Stimulated activated effector memory CD8-positive, alpha-beta T cell treated with anti-CD3 and anti-CD28 coated beads, Interleukin-12 subunit alpha, Interleukin-12 subunit beta, amount 100 ng/mL, for 72 hours (primary cell): Measurements from ENCODE around the gene TICAM2.
A peak's percentile ranks its signal among the peaks of the same experiment; 100 is the strongest.

Source experiments
- ATAC-seq: fragments of 150-1000 bp; cut with Tn5 transposase; 2 replicates; pipeline ENCODE4 v1.10.0; 2021
- DNase-seq, 2 donors: peaks; one replicate each; pipeline ENCODE4 v3.0.0; 2021 to 2022; ENCODE audit warnings: low spot score in 2 of 2
- H3K27ac Mint-ChIP-seq: one replicate; pipeline ENCODE4 v1.8.0; 2022; ENCODE audit warnings: mild to moderate bottlenecking, mixed read lengths
- H3K36me3 Mint-ChIP-seq: one replicate; pipeline ENCODE4 v1.8.0; 2022; ENCODE audit warnings: mild to moderate bottlenecking, mixed read lengths
- H3K4me1 Mint-ChIP-seq: one replicate; pipeline ENCODE4 v1.8.0; 2022; ENCODE audit warnings: mixed read lengths
- H3K4me3 Mint-ChIP-seq: one replicate; pipeline ENCODE4 v1.8.0; 2022; ENCODE audit warnings: mild to moderate bottlenecking, mixed read lengths
- H3K9me3 Mint-ChIP-seq: one replicate; pipeline ENCODE4 v1.8.0; 2022; ENCODE audit warnings: mixed read lengths

The TICAM2 gene

GRCh38 chr5:115541611-115542010, 60.7 kb downstream of the TICAM2 start:
- DNase-seq, result no peak
- peak overlapping the region; percentile 96 for H3K4me3 Mint-ChIP-seq
- no peak for ATAC-seq
- peaks cover 81% of the 10 kb centered on the region for H3K36me3 Mint-ChIP-seq
- peaks cover 46% of the 10 kb centered on the region for H3K4me1 Mint-ChIP-seq
- no peak overlapping the region for H3K27ac Mint-ChIP-seq
- no peaks in the 10 kb centered on the region for H3K9me3 Mint-ChIP-seq

- Mint-ChIP-seq H3K4me1 (peaks cover 78% of the 10 kb centered on the region), H3K27ac (no peak overlapping the region), H3K36me3 (peaks cover 95% of the 10 kb centered on the region), H3K4me3 (peak overlapping the region; percentile 21), H3K9me3 (no peaks in the 10 kb centered on the region)
- no peak for DNase-seq
- ATAC-seq, result no peak
These were observed 66.7 kb downstream of the TICAM2 start for GRCh38 chr5:115535479-115536035.

- H3K27ac Mint-ChIP-seq, result no peak overlapping the region
These were observed 69.8 kb downstream of the TICAM2 start for GRCh38 chr5:115532517-115532916.

GRCh38 chr5:115531787-115532367, 70.4 kb downstream of the TICAM2 start:
- Mint-ChIP-seq H3K9me3 (no peaks in the 10 kb centered on the region), H3K4me3 (no peak overlapping the region), H3K4me1 (peaks cover 60% of the 10 kb centered on the region), H3K36me3 (peaks cover 95% of the 10 kb centered on the region), H3K27ac (no peak overlapping the region)
- DNase-seq (no peak), ATAC-seq (no peak)

More at GRCh38 chr5:115532517-115532916, 69.8 kb downstream of the TICAM2 start:
- Mint-ChIP-seq H3K36me3 (peaks cover 95% of the 10 kb centered on the region), H3K4me1 (peaks cover 67% of the 10 kb centered on the region), H3K4me3 (no peak overlapping the region), H3K9me3 (no peaks in the 10 kb centered on the region)
- ATAC-seq, result no peak
- no peak for DNase-seq

- DNase-seq, result no peak
- no peak for ATAC-seq
- no peak overlapping the region for H3K27ac Mint-ChIP-seq
- H3K36me3 Mint-ChIP-seq, result peaks cover 95% of the 10 kb centered on the region
- H3K9me3 Mint-ChIP-seq, result no peaks in the 10 kb centered on the region
- peaks cover 55% of the 10 kb centered on the region for H3K4me1 Mint-ChIP-seq
- H3K4me3 Mint-ChIP-seq, result no peak overlapping the region
These were observed 70.9 kb downstream of the TICAM2 start for GRCh38 chr5:115531380-115531779.

GRCh38 chr5:115530426-115530825, 71.9 kb downstream of the TICAM2 start:
- peaks cover 46% of the 10 kb centered on the region for H3K4me1 Mint-ChIP-seq
- DNase-seq (no peak), ATAC-seq (no peak)
- peaks cover 95% of the 10 kb centered on the region for H3K36me3 Mint-ChIP-seq
- H3K4me3 Mint-ChIP-seq, result no peak overlapping the region
- no peak overlapping the region for H3K27ac Mint-ChIP-seq
- no peaks in the 10 kb centered on the region for H3K9me3 Mint-ChIP-seq
